ENCODE results near the gene UBXN7. TPM values are rescaled to one million over a fixed set of nuclear protein-coding genes. Genes with fewer than 3 reads are reported as not detected.

The UBXN7 gene
- total and polyA plus RNA-seq, 2 of the 4 experiments (the other 2 are of a cell fraction), result 8.6 to 16.1 TPM

DNA sequence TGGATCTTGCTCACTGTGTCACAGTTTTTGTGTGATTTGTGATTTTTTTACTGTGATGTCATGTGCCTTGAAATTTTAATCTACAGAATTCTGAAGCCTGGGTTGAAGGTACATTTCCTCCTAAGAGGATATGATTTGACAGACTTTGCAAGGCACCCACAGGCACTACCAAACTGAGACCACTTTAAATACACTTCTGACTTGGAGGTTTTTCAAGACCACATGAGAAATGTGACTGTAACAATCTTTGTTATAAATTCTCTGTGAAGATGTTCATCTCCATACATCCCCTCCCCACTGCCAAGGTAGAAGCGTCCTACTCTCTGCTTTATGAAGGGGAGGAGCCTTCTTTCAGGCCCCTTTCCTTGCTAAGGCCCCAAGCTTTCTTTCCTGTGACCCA is 22.8 kb downstream of the UBXN7 start:
- DNase-seq (no peak), ATAC-seq (ENCODE audit: low read depth) (no peak)
- no CpG with 5 or more reads among the region's 1 CpG for WGBS, 2 experiments (ENCODE audit: extremely low coverage in 2 of 2, insufficient read length in 1 of 2)
- H4K5ac ChIP-seq (ENCODE audit: low read depth, low read length), result no peak overlapping the region
- H4K91ac ChIP-seq (ENCODE audit: insufficient read depth, low read depth, low read length), result no peak overlapping the region
- TF ChIP-seq, protein P1, sequence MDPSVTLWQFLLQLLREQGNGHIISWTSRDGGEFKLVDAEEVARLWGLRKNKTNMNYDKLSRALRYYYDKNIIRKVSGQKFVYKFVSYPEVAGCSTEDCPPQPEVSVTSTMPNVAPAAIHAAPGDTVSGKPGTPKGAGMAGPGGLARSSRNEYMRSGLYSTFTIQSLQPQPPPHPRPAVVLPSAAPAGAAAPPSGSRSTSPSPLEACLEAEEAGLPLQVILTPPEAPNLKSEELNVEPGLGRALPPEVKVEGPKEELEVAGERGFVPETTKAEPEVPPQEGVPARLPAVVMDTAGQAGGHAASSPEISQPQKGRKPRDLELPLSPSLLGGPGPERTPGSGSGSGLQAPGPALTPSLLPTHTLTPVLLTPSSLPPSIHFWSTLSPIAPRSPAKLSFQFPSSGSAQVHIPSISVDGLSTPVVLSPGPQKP (IDR thresholded peaks at IDR 0.05; ENCODE audit: borderline replicate concordance, low read depth, low read length), result no peak
- TF ChIP-seq BHLHE40 (IDR thresholded peaks at IDR 0.05; ENCODE audit: low read depth, low read length) (no peak), MXI1 (IDR thresholded peaks at IDR 0.05; ENCODE audit: borderline replicate concordance, low read depth, low read length) (no peak), CHD1 (IDR thresholded peaks at IDR 0.05; ENCODE audit: low read depth, low read length) (no peak), RAD21 (IDR thresholded peaks at IDR 0.05; ENCODE audit: low read length) (no peak), CEBPB (IDR thresholded peaks at IDR 0.05; ENCODE audit: low read depth, low read length) (no peak), FOS (IDR thresholded peaks at IDR 0.05; ENCODE audit: low read depth, low read length) (no peak), POLR2A (IDR thresholded peaks at IDR 0.05; ENCODE audit: low read depth, low read length) (no peak)
- H3K4me3 ChIP-seq (ENCODE audit: insufficient read depth, low read depth, low read length), result no peak overlapping the region
- dilution Hi-C loops (cut with HindIII; ENCODE audit: low sequenced_read_pairs, unreplicated experiment) (no loop called here), intact Hi-C loops (cut with micrococcal nuclease) (no loop called here), in situ Hi-C loops (cut with MboI; ENCODE audit: low sequenced_read_pairs) (no loop called here)
- no peak overlapping the region for H4K8ac ChIP-seq (ENCODE audit: low read depth in 2 of 2, low read length in 2 of 2)
- H3K27me3 ChIP-seq (ENCODE audit: control insufficient read depth, insufficient read depth, low read length), result no peaks in the 10 kb centered on the region
- no peak overlapping the region for H2BK120ac ChIP-seq (ENCODE audit: low read depth, low read length)
- ChIA-PET CTCF (no interaction called here), POLR2A (ENCODE audit: unreplicated experiment) (no interaction called here)
- no peak overlapping the region for H2BK5ac ChIP-seq (ENCODE audit: low read depth, low read length, poor library complexity, severe bottlenecking)
- no peak overlapping the region for H3K4me2 ChIP-seq (ENCODE audit: low read depth, low read length)
- H3K27ac ChIP-seq (ENCODE audit: insufficient read depth, low read length), result no peak overlapping the region
- H4K20me1 ChIP-seq (ENCODE audit: insufficient read depth, low read length), result peaks cover 39% of the 10 kb centered on the region; the same call in 1 of the 2 replicates
- no peak overlapping the region for H3K56ac ChIP-seq (ENCODE audit: extremely low read depth, insufficient read depth, low read length)
- BruUV-seq (replicated peaks), result no TSS peak
- no peak overlapping the region for H2AK5ac ChIP-seq (ENCODE audit: low read depth, low read length)
- H2BK20ac ChIP-seq (ENCODE audit: low read depth, low read length), result no peak overlapping the region
- no peak overlapping the region for H3K23ac ChIP-seq (ENCODE audit: low read depth, low read length)
- H2AK9ac ChIP-seq (replicated peaks; ENCODE audit: low read depth, low read length, poor library complexity), result no peak overlapping the region
- H3K9me3 ChIP-seq (ENCODE audit: control insufficient read depth, insufficient read depth, low read length), result no peaks in the 10 kb centered on the region
- H3K36me3 ChIP-seq (ENCODE audit: control insufficient read depth, insufficient read depth, low read length), result peaks cover 5% of the 10 kb centered on the region
- peaks cover 6% of the 10 kb centered on the region for H3K9me1 ChIP-seq (ENCODE audit: insufficient read depth, low read length)
- no peak overlapping the region for H2BK15ac ChIP-seq (ENCODE audit: low read depth, low read length)
- H3K4ac ChIP-seq (ENCODE audit: low read depth, low read length), result no peak overlapping the region
- H3K18ac ChIP-seq (ENCODE audit: low read depth, low read length), result no peak overlapping the region
- H3K4me1 ChIP-seq (ENCODE audit: control insufficient read depth, insufficient read depth, low read length), result peaks cover 5% of the 10 kb centered on the region
- H2AFZ ChIP-seq (replicated peaks; ENCODE audit: low read length, poor library complexity), result no peak overlapping the region
- H3K14ac ChIP-seq (replicated peaks; ENCODE audit: low read depth, low read length), result no peak overlapping the region
- H3K79me1 ChIP-seq (ENCODE audit: low read depth in 1 of 2, low read length in 2 of 2), result peaks cover 14 to 65% of the 10 kb centered on the region in 2 experiments
- H3K9ac ChIP-seq (ENCODE audit: low read depth, low read length), result no peak overlapping the region
